HG02852 (cell line): ENCODE measurements around the gene BRD7.

ENCODE experiments used
- ATAC-seq: cut with Tn5 transposase; IDR thresholded peaks from one replicate; pipeline ENCODE4 v1.9.1; 2021; ENCODE audit warnings: mild to moderate bottlenecking, moderate library complexity; ENCODE audit not compliant: unreplicated experiment

BRD7 gene

DNA sequence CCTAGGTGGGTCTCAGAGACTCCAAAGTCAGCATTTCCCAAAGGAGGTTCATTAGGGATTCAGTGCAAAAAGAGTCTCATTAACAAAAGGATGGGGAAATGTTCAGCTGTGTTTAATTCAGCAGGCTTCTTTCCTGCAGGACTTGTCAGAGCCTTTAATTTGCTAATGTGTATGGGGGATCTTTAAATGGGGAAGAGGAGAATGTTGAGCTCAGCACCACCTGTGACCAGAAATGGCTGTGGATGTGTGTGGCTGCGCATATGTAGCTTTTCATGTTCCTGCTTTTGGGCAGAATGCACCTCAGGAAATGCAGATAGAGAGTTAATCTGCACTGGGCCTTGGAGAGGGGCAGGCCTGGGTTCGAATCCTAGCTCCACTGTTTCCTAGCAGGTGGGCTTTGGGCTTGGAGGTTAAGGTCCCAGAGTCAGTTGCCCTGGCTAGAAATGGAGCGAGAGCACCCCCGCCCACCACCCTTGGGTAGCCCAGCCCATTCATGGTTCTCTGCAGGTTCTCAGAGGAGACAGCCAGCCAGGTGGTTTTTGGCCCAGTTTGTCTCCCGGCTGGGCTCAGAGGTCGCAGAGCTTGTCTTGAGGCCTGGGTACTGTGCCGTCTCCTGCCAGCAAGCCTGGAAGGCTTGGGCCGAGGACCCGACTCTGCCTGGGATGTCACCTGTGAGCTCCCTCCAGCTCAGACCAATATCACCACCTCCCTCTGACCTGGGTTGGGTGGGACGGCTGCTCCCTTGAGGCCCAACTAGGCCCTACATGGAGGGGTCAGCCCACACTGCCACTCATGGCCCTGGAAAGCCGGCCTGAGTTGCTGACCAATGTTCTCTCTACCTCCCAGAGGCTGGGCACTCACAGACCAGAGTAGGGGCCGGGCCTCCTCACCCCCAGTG, 93.1 kb downstream of the BRD7 start:
- no peak for ATAC-seq

DNA sequence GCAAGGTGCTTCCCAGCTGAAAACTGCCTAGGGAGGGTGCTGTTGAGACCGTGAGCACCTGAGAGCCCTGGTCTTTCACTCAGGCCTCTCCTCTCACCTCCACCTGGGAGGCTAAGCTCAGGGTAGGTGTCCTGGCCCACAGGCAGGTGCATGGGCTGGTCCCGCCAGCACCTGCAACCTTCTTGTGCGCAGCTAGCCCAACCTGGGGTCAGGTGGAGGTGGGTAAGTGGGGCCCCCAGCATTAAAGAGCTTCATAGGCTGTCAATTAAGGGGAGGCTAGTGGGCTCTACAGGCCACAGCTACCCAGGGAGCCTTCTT, 93.7 kb downstream of the BRD7 start:
- ATAC-seq, result no peak

DNA sequence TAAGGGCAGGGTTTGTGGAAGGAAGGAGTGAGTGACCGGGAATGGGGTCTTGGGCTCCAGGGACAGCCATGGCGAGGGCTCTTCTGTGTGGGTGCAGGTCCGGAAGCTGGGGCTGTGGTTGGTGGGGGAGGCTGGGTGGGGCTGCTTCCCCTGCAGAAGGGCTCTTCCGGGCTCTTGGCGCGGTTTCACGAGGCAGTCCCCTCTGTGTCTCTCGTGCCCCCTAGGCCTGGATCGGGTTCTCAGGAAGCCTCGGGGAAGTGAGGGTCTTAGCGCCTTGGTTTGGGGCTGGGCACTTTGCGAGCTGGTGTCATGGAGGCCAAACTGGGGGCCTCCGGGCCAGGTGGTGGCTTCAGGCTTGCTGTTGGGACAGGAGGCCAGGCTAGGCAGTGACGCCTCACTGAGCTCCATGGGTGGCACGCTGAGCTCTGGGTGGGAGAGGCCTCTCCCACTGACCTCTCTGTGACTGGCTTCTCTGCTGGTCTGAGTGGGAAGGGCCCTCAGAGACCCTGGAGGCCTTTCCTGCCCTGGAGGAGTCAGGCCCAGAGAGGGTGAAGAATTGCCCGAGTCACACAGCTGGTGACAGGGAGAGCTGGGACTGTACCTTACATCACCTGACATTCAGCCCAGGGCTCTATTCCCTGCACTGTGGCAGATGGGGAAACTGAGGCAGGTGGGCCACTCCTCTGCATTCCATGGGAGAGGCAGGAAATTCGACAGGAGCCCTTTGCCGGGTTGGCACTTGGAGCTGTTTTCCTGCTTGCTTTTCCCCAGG, 94.3 kb downstream of the BRD7 start:
- peak; percentile 37 for ATAC-seq

DNA sequence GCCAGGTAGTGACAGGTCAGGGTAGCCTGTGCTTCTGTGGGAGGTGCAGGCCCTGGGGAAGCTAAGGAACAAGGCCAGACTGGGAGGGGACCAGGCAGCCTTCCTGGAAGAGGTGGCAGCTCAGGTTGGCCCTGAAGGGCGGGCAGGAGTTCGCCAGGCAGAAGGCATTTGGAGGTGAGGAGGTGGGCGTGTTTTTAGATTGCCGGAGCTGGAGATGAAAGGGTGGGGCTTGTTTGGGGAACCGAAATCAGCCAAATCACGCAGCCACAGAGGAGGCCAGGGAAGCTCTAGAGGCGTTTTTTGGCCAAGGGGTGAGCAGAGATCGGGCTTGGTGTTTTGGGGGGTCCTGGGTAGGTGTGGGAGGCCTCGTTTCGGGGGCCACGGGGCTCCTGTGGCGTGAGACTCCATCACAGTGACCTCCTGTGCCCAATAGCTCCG, 94.9 kb downstream of the BRD7 start:
- ATAC-seq, result peak; percentile 74

DNA sequence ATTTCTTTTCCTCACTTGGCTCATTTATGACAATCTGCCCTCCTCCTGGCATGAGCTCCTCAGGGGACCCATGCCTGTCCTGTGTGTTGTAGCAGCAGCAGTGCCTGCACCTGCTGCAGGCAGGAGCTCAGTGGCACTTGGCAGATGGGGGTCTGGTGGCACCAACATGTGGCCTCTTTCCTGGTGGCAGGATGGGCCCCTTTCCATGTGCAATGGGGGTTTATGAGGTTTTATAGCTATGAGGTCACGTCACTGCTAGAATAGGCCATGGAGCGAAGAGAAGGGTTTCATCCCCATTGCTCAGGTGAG, 95.5 kb downstream of the BRD7 start:
- ATAC-seq, result no peak

DNA sequence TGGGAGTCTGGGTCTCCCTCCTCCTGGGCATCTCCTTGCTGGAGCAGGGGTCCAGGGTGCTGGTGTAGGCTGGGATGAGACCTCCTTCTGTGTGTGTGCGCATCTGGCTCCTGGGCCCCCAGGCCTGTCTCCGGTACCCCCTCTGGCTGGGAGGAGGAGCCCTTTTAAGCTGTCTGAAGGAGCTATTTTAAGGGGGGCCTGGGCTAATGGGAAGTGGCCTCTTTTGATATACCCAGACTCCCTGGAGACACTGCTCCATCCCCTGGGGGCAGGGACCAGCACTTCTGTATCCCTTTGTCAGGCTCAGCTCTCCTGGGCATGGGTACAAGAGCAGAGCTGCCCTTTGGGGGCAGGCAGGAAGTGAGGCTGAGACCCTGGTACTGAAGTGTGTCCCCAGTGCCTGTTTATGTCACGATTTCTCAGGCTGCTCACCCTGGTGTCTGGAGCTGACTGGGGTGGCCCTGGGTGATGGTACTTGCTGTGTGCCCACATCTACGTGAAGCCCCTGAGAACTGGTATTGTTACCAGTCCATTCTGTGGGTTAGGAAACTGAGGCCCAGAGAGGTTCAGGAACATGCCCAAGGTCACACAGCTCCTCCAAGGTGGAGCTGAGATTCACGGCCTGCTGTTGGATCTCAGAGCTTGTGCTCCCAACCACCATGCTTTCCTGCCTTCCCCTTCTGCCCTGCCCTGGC, 96.0 kb downstream of the BRD7 start:
- no peak for ATAC-seq

DNA sequence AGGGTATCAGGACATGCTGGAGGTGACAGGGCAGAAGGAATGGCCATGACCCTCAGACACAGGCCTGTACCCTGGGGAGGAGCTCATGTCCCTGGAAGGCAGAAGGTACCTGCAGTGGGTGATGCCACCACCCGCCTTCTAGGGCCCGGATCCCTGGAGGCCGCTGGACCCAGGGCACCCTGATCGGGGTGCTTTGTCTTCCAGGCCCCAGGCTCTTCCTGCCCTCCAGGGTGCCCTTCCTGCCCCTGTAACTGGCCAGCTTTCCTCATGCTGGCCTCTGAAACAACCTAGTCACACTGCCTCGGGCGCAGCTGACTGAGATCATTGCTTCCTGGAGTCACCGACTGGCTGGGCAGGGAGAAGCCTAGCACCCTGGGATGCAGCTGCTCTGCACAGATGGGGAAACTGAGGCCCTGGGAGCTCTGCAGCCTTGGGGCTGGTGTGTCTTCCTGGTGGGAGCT, 96.6 kb downstream of the BRD7 start:
- no peak for ATAC-seq

DNA sequence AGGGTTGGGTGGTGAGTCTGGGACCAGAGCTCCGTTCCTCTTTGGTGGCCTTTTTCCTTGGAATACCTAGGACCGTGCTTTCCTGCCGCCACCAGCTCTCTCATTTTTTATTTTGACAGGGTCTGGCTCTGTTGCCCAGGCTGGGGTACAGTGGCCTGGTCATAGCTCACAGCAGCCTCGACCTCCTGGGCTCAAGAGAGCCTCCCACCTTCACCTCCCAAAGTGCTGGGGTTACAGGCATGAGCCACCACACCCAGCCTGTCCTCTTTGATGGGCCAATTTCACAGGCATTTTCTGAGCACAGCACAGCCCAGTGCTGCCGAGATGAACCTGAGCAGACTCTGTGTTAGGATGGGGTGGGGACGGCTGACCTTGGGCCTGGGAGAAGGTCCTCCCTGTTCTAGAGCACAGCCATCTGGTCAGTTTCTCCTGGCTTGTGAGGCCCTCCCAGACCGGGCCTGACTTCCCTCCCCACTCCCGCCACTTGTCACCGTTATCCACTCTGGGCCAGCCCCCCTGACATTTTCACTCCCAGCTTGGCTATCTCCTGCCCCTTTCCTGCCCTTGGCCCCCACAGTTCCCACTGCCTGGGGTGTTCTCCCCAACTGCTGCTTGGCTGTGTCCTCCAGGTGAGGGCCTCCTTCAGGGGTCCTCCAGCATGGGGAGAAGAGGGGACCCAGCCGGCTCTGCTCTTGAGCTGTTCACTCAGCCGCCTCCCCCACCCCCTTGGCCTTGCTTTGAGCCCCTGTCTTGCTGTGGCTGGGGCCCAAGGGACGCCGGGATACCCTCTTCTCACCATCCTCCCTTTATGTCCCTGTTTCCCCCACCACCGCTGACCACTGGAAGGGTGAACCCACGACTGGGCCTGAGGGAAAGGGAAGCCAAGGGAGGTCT, 97.4 kb downstream of the BRD7 start:
- ATAC-seq, result no peak

DNA sequence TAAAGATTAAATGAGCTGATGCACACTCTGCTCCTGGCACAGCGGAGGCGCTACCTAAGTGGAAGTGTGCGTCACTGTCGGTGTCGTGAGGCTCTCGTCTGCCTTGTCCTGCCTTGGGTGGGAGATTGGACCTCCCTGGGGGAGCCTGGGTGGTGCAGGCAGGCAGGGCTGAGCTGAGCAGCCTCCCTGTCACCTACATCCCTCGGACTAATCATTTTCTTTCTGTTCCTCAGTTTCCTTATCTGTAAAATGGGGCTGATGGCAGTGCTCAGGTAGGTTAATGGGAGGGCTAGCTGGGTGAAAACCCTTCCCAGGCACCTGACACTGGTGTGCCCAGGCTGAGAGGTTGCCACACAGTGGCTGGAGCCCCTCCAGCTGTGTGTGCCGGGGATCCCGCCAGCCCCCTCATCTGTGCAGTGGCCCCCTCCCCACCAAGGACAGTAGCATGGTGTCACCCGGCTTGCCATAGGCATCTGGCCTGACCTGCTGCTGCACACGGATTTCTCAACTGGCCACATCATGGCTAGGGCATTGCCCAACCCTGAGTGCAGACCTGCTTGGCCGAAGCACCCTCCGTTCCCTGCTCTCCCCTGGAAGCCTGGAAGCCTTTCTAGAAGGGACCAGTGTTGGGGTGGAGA, 98.2 kb downstream of the BRD7 start:
- ATAC-seq, result no peak

DNA sequence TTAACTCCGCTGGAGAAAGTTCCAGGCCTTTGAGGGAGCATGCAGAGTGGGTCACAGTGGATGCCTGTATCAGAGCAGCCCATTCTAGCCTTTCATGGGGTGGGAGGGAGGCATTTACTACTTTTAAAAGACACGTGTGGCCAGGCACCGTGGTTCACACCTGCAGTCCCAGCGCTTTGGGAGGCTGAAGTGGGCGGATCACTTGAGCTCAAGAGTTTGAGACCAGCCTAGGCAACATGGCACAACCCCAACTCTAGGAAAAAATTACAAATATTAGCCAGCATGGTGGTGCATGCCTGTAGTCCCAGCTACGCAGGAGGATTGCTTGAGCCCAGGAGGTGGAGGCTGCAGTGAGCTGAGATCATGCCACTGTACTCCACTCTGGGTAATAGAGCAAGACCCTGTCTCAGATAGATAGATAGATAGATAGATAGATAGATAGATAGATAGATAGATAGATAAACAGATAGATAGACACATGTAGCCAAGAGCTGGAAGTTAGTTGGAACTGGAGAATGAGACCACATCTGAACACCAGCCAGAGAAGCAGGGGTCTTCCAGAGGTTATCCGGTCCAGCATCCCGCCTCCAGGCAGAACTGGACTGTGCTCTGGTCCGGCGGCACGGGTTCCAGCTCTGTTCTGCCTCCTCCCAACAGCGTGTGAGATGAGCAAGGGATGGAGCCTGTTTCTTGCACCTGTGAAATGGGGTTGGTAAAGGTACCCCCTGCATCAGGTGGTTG, 98.8 kb downstream of the BRD7 start:
- no peak for ATAC-seq

DNA sequence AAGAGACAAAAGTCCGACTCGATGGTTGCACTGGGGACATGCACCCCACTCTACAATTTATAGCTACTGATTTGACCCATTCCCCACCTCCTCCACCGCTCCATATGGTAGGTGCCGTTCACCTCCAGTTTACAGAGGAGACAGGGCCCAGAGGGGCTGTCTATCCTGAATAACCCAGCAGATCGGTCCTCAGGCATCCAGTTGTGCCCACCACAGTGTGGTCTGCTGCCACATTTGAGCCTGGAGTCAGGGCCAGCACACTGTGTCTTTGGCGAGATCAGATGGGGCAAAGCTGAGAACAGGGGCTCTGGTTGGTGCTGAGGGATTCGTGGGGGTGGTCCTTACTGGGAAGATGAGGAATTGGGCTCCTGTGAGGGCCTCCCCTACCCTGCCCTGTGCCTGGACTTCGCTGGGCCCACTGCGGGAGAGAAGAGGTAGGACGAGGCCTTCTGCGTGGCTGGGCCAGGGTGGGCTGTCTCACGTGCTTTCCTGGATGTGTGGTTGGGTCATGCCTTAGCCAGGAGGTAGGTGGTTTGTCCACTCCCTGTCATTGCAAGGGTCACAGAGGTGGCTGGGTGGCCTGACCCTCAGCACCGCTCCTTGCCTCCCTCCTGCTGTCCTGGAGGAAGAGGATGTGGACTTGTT, 99.6 kb downstream of the BRD7 start:
- no peak for ATAC-seq

DNA sequence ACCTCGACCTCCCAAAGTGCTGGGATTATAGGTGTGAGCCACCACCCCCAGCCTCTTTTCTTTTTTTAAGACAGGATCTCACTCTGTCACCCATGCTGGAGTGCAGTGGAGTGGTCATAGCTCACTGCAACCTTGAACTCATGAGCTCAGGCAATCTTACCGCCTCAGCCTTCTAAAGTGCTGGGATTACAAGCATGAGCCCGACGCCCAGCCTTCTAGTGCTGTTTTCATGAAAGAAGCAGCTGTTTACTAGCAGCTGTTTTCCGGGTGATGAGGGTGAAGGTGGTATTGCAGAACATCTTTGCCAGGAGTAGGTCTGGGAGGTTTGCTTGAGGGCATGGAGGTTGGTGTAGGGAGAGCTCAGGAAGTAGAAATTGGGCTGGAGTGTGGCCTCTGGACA, 100.4 kb downstream of the BRD7 start:
- no peak for ATAC-seq

DNA sequence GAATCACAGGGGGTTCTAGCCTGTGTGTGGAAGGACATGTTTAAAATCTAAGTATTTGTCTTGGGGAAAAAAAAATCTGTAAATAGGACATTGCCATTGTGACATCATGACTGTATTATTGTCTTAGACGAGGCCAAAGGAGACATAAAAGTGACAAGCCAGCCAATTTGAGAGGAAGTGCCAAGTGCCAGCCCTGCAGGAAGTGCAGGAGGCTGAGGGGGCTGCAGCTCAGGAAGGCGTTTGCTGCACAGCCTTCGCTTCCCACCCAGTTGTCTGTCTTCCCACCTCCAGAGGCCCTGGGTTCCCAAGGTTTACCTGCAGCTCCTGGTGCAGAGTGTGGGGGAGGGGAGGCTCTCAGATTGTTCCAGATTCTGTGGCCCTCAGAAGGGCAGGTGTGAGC, 101.1 kb downstream of the BRD7 start:
- ATAC-seq, result no peak

DNA sequence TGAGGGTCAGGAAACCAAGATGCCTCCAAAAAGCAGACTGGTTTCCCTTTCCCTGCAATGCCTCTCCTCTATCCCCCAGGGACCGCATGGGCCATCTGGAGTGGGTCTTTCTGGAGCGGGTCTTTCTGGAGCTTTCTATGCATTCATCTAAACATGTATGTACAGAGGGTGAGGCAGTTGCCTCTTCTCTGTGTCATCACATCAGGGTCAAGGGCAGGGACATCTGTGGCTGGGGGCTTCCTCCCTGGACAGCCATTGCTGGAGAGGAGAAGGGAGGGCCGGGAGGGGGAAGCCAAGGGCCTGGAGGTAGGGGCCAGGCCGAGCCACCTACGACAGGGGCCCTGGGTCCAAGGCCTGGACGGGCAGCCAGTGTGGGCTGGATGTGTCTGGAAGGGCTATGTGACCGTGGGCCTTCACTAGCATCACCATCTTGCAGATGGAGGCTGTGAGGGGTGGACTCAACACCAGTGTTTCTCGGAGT, 101.6 kb downstream of the BRD7 start:
- no peak for ATAC-seq

DNA sequence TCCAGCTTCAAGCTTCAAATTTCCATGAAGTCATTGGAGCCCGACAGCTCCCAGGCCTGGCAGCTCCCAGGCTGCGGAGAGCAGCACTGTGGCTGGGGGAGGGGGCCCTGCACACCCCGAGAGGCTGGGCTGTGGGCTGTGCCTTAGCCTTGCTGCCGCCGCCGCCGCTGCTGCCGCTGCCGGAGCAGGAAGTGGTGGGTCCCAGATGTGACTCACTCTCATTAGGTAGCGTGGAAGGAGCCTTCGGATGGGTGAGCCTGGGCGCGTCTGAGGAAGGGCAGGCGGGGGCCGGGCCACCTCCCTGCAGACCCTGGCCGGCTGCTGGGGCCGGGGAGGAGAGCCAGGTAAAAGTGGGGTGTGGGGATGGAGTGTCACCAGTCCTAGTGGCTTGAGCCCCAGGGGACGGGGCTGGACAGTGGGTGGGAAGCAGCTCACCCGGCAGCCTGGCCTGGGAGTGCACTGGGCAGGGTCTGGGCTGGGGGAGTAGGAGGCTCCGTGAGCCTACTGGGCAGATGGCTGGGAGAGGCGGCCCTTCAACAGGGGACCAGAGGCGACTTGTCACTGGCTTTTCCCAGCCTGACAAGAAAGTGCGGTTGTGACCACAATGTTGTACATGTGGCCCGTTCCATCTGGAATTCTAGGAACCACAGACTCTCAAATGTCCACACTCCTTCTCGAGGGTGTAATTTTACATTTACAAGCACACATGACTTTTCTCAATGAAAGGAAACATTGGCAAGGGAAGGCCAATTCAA, 102.3 kb downstream of the BRD7 start, which contains the start of gene ADCY7:
Gene ADCY7 (plus strand): TSS at position 215 of the 755 bp plus-strand sequence. CDS start 21,629 bp downstream, outside the sequence.
- peak; percentile 87 for ATAC-seq
